Chondrocyte (in vitro differentiated cells): Measurements from ENCODE around the gene CPB2. TPM values are rescaled to one million over a fixed set of nuclear protein-coding genes. Genes with fewer than 3 reads are reported as not detected.

ENCODE experiments used
- DNase-seq: peaks from one replicate; pipeline ENCODE4 v3.0.0; 2021; ENCODE audit warnings: mixed read lengths, low spot score
- H3K27ac Mint-ChIP-seq: one replicate; pipeline ENCODE4 v1.8.0; 2021; ENCODE audit warnings: mild to moderate bottlenecking, moderate library complexity, mixed read lengths; ENCODE audit not compliant: unreplicated experiment
- H3K27me3 Mint-ChIP-seq: 2 replicates; pipeline ENCODE4 v1.8.0; 2021; ENCODE audit warnings: low read depth, mixed read lengths
- H3K36me3 Mint-ChIP-seq: 2 replicates; pipeline ENCODE4 v1.8.0; 2021; ENCODE audit warnings: low read depth, mixed read lengths
- H3K4me1 Mint-ChIP-seq: 2 replicates; pipeline ENCODE4 v1.8.0; 2021; ENCODE audit warnings: low read depth, mild to moderate bottlenecking, mixed read lengths
- H3K4me3 Mint-ChIP-seq: one replicate; pipeline ENCODE4 v1.8.0; 2021; ENCODE audit warnings: mild to moderate bottlenecking, moderate library complexity, mixed read lengths; ENCODE audit not compliant: unreplicated experiment
- H3K9me3 Mint-ChIP-seq: 2 replicates; pipeline ENCODE4 v1.8.0; 2021; ENCODE audit warnings: low read depth, mixed read lengths
- CTCF ChIP-seq: fragments of 200-600 bp; sonication (generic); IDR thresholded peaks from 2 replicates; pipeline ENCODE4 v1.5.0; 2021; ENCODE audit warnings: antibody characterized with exemption, mild to moderate bottlenecking, moderate library complexity
- total RNA-seq: library from RNA; stranded (reverse); gene quantifications from 3 replicates; pipeline ENCODE4 v1.2.1, GENCODE V29; 2021

Gene CPB2
- total RNA-seq, 1 donor from 2014 or later: not detected

- Mint-ChIP-seq H3K9me3 (no peaks in the 10 kb centered on the region), H3K27me3 (no peaks in the 10 kb centered on the region), H3K27ac (peak overlapping the region; percentile 99), H3K4me1 (peaks cover 39% of the 10 kb centered on the region), H3K36me3 (no peaks in the 10 kb centered on the region), H3K4me3 (peak overlapping the region; percentile 97)
- TF ChIP-seq CTCF: no peak
- no peak for DNase-seq
Observed at GRCh38 chr13:46051968-46052318, 52.9 kb downstream of the CPB2 start.

GRCh38 chr13:46050771-46051170, 54.1 kb downstream of the CPB2 start:
- H3K27ac Mint-ChIP-seq: no peak overlapping the region
- H3K27me3 Mint-ChIP-seq: no peaks in the 10 kb centered on the region
- no peaks in the 10 kb centered on the region for H3K36me3 Mint-ChIP-seq
- H3K4me1 Mint-ChIP-seq: peaks cover 44% of the 10 kb centered on the region
- DNase-seq: no peak
- H3K9me3 Mint-ChIP-seq: no peaks in the 10 kb centered on the region
- no peak overlapping the region for H3K4me3 Mint-ChIP-seq
- no peak for TF ChIP-seq CTCF

- no peak for TF ChIP-seq CTCF
- Mint-ChIP-seq H3K27me3 (no peaks in the 10 kb centered on the region), H3K36me3 (no peaks in the 10 kb centered on the region), H3K27ac (no peak overlapping the region), H3K9me3 (no peaks in the 10 kb centered on the region), H3K4me1 (peaks cover 47% of the 10 kb centered on the region), H3K4me3 (no peak overlapping the region)
- no peak for DNase-seq
Observed at GRCh38 chr13:46045424-46045823, 59.4 kb downstream of the CPB2 start.

- no peaks in the 10 kb centered on the region for H3K27me3 Mint-ChIP-seq
- no peak for TF ChIP-seq CTCF
- no peaks in the 10 kb centered on the region for H3K9me3 Mint-ChIP-seq
- H3K36me3 Mint-ChIP-seq: no peaks in the 10 kb centered on the region
- no peak for DNase-seq
- H3K4me1 Mint-ChIP-seq: peaks cover 49% of the 10 kb centered on the region
- H3K4me3 Mint-ChIP-seq: no peak overlapping the region
- H3K27ac Mint-ChIP-seq: no peak overlapping the region
Observed at GRCh38 chr13:46043647-46044046, 61.2 kb downstream of the CPB2 start.

- Mint-ChIP-seq H3K9me3 (no peaks in the 10 kb centered on the region), H3K4me1 (peaks cover 42% of the 10 kb centered on the region), H3K4me3 (no peak overlapping the region), H3K36me3 (peaks cover 3% of the 10 kb centered on the region), H3K27me3 (no peaks in the 10 kb centered on the region), H3K27ac (peak overlapping the region; percentile 76)
- no peak for TF ChIP-seq CTCF
- DNase-seq: no peak
Observed at GRCh38 chr13:46041419-46041839, 63.4 kb downstream of the CPB2 start.
